GM21390 (cell line): ENCODE results near the gene METTL26.

Experiments
- ATAC-seq: cut with Tn5 transposase; IDR thresholded peaks from one replicate; pipeline ENCODE4 v1.9.1; 2021; ENCODE audit not compliant: unreplicated experiment

METTL26 gene

DNA sequence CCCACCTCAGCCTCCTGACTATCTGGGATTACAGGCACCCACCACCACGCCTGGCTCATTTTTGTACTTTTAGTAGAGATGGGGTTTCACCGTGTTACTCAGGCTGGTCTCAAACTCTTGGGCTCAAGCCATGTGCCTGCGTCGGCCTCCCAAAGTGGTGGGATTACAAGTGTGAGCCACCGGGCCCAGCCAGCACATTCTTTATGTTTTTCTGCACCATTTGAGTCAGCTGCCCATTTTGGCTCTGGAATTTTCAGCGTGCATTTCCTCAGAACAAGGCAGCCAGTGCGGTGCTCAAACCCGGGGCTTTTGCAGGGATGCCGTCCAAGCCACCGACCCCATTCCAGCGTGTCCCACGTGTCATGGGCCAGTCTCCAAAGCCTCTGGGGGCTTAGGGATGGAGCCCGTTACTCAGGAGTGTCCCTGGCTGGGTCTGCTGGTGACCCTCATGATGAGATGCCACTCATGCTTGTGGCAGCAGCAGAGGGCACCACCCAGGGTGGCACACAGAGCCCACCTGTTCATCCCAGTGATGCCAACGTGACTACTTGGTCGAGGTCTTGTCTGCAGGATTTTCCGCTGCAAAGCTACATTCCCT lies 50.0 kb downstream of the METTL26 start:
- no peak for ATAC-seq

DNA sequence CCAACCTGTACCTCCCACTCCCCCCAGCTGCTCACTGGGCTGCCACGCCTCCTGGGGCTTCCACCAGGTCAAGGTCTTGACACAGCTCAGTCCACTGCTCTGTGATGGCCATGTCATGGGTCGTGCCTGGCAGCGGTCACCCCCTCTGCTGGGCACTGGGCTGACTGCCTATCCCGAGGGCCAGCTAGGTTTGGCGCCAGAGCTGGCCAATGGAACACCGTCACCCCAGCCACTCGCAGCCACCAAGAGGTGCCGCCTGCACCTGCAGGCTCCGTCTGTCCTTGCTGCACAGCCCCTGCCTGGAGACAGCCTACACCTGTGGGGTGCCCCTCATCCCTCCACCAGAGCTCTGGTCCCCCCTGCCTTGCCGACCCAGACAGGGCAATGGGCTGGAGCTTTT lies 50.8 kb downstream of the METTL26 start:
- no peak for ATAC-seq
